ENCODE data around the gene OLIG2. TPM values are rescaled to one million over a fixed set of nuclear protein-coding genes. Genes with fewer than 3 reads are reported as not detected.

OLIG2 gene
- total RNA-seq, 1 experiment from 2014 or later = not detected

DNA sequence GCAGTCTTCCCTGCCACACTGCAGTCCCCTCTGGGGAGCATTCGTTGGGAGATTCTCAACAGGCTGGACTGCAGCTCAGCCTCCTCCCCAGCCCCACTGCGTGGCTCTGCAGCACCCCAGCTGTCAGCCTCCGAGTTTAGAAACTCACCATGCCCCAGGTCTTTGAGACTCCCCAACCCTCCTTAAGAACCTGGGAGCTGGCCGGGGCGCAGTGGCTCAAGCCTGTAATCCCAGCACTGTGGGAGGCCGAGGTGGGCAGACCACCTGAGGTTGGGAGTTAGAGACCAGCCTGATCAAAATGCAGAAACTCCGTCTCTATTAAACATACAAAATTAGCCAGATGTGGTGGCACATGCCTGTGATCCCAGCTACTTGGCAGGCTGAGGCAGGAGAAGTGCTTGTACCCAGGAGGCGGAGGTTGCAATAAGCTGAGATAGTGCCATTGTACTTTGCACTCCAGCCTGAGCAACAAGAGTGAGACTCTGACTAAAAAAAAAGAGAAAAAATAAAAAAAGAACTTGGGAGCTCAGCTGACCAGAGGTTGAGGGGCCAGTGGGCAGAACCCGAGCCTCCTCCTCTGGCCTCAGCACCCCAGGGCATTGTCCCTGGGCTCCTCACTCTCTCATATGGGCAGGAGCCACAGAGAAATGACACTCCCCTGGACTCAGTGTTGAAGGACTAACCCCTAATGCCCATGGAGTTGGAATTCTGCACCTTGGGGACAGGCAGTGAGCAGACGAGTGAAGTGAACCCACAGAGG lies 5.6 kb downstream of the OLIG2 start:
- H4K20me1 ChIP-seq (ENCODE audit: insufficient read depth) = no peaks in the 10 kb centered on the region
- no peak overlapping the region for H2AFZ ChIP-seq (ENCODE audit: low read depth, low read length, poor library complexity, severe bottlenecking)
- ATAC-seq (no peak), DNase-seq (ENCODE audit: low read depth, low spot score) (no peak)
- TF ChIP-seq YY1 (IDR thresholded peaks at IDR 0.05; ENCODE audit: extremely low read depth, insufficient replicate concordance, low read depth, low read length) (no peak), POLR2A (IDR thresholded peaks at IDR 0.05; ENCODE audit: borderline replicate concordance, extremely low read depth, insufficient read depth, insufficient read length) (no peak), CBX3 (IDR thresholded peaks at IDR 0.05; ENCODE audit: low read depth) (no peak), JUND (IDR thresholded peaks at IDR 0.05) (no peak), SIN3A (IDR thresholded peaks at IDR 0.05; ENCODE audit: low read depth) (no peak), FOSL1 (IDR thresholded peaks at IDR 0.05; ENCODE audit: low read depth) (no peak), ZFX (IDR thresholded peaks at IDR 0.05) (no peak), CEBPB (IDR thresholded peaks at IDR 0.05; ENCODE audit: low read depth) (no peak), TCF7L2 (IDR thresholded peaks at IDR 0.05; ENCODE audit: borderline replicate concordance, extremely low read depth, insufficient read depth, insufficient read length) (no peak), SRF (IDR thresholded peaks at IDR 0.05; ENCODE audit: low read depth) (no peak), SP1 (IDR thresholded peaks at IDR 0.05; ENCODE audit: low read depth) (no peak), EZH2phosphoT487 (IDR thresholded peaks at IDR 0.05; ENCODE audit: borderline replicate concordance) (no peak), EGR1 (IDR thresholded peaks at IDR 0.05; ENCODE audit: low read depth) (no peak), POLR2AphosphoS5 (IDR thresholded peaks at IDR 0.05; ENCODE audit: low read depth, low read length) (no peak), EZH2 (IDR thresholded peaks at IDR 0.05) (no peak), RAD21 (IDR thresholded peaks at IDR 0.05; ENCODE audit: low read depth) (no peak)
- TF ChIP-seq, protein P1, sequence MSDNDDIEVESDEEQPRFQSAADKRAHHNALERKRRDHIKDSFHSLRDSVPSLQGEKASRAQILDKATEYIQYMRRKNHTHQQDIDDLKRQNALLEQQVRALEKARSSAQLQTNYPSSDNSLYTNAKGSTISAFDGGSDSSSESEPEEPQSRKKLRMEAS (IDR thresholded peaks at IDR 0.05) = no peak
- TF ChIP-seq, protein P2, sequence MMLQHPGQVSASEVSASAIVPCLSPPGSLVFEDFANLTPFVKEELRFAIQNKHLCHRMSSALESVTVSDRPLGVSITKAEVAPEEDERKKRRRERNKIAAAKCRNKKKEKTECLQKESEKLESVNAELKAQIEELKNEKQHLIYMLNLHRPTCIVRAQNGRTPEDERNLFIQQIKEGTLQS (IDR thresholded peaks at IDR 0.05) = no peak
- TF ChIP-seq, protein P3, sequence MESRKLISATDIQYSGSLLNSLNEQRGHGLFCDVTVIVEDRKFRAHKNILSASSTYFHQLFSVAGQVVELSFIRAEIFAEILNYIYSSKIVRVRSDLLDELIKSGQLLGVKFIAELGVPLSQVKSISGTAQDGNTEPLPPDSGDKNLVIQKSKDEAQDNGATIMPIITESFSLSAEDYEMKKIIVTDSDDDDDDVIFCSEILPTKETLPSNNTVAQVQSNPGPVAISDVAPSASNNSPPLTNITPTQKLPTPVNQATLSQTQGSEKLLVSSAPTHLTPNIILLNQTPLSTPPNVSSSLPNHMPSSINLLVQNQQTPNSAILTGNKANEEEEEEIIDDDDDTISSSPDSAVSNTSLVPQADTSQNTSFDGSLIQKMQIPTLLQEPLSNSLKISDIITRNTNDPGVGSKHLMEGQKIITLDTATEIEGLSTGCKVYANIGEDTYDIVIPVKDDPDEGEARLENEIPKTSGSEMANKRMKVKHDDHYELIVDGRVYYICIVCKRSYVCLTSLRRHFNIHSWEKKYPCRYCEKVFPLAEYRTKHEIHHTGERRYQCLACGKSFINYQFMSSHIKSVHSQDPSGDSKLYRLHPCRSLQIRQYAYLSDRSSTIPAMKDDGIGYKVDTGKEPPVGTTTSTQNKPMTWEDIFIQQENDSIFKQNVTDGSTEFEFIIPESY (IDR thresholded peaks at IDR 0.05; ENCODE audit: extremely low read depth, insufficient replicate concordance, low read length) = no peak
- TF ChIP-seq, protein P4, sequence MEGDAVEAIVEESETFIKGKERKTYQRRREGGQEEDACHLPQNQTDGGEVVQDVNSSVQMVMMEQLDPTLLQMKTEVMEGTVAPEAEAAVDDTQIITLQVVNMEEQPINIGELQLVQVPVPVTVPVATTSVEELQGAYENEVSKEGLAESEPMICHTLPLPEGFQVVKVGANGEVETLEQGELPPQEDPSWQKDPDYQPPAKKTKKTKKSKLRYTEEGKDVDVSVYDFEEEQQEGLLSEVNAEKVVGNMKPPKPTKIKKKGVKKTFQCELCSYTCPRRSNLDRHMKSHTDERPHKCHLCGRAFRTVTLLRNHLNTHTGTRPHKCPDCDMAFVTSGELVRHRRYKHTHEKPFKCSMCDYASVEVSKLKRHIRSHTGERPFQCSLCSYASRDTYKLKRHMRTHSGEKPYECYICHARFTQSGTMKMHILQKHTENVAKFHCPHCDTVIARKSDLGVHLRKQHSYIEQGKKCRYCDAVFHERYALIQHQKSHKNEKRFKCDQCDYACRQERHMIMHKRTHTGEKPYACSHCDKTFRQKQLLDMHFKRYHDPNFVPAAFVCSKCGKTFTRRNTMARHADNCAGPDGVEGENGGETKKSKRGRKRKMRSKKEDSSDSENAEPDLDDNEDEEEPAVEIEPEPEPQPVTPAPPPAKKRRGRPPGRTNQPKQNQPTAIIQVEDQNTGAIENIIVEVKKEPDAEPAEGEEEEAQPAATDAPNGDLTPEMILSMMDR (IDR thresholded peaks at IDR 0.05 in 2 of 3, conservative IDR thresholded peaks at IDR 0.05 in 1 of 3; ENCODE audit: borderline replicate concordance in 1 of 3, insufficient read depth in 1 of 3, low read depth in 2 of 3, low read length in 2 of 3) = no peak
- ChIA-PET RAD21 (ENCODE audit: low non-redundant PET in 1 of 2, low total read pairs in 2 of 2, uncharacterized antibody in 2 of 2, unreplicated experiment in 2 of 2) (no interaction called here), CTCF (no interaction called here), POLR2A (no interaction called here)
- H3K27me3 ChIP-seq (ENCODE audit: insufficient read depth, low read length) = peaks cover 12% of the 10 kb centered on the region; the same call in 1 of the 2 replicates
- H3K4me2 ChIP-seq (ENCODE audit: low read length) = no peak overlapping the region
- no peaks in the 10 kb centered on the region for H3K9me3 ChIP-seq (ENCODE audit: control insufficient read depth in 1 of 2, insufficient read depth in 1 of 2, low read depth in 1 of 2, low read length in 2 of 2)
- peaks cover 0 to 3% of the 10 kb centered on the region in 2 experiments; a peak in 1 of 4 replicates for H3K4me1 ChIP-seq (ENCODE audit: control insufficient read depth in 1 of 2, insufficient read depth in 2 of 2, low read length in 2 of 2)
- no peak overlapping the region for H3K27ac ChIP-seq (ENCODE audit: low read depth, low read length)
- no peaks in the 10 kb centered on the region for H3K79me2 ChIP-seq (ENCODE audit: insufficient read depth, low read length)
- no TSS peak for BruUV-seq (replicated peaks)
- H3K36me3 ChIP-seq (ENCODE audit: control insufficient read depth in 1 of 2, insufficient read depth in 2 of 2, low read length in 2 of 2) = no peaks in the 10 kb centered on the region
- H3K4me3 ChIP-seq (replicated peaks in 1 of 2; ENCODE audit: low read depth in 1 of 2, low read length in 2 of 2) = no peak overlapping the region
- intact Hi-C loops (cut with micrococcal nuclease) = no loop called here
- H3K9me2 ChIP-seq (ENCODE audit: insufficient read depth) = no peaks in the 10 kb centered on the region
- no peak overlapping the region for H3K9ac ChIP-seq (ENCODE audit: low read length)
